Measurements from ENCODE around the gene CD3E. TPM values are rescaled to one million over a fixed set of nuclear protein-coding genes. Genes with fewer than 3 reads are reported as not detected.

Gene CD3E
- total and polyA plus RNA-seq, 2 donors (not counting 3 experiments of a cell fraction or from before 2014, with no cell fraction given) = not detected

DNA sequence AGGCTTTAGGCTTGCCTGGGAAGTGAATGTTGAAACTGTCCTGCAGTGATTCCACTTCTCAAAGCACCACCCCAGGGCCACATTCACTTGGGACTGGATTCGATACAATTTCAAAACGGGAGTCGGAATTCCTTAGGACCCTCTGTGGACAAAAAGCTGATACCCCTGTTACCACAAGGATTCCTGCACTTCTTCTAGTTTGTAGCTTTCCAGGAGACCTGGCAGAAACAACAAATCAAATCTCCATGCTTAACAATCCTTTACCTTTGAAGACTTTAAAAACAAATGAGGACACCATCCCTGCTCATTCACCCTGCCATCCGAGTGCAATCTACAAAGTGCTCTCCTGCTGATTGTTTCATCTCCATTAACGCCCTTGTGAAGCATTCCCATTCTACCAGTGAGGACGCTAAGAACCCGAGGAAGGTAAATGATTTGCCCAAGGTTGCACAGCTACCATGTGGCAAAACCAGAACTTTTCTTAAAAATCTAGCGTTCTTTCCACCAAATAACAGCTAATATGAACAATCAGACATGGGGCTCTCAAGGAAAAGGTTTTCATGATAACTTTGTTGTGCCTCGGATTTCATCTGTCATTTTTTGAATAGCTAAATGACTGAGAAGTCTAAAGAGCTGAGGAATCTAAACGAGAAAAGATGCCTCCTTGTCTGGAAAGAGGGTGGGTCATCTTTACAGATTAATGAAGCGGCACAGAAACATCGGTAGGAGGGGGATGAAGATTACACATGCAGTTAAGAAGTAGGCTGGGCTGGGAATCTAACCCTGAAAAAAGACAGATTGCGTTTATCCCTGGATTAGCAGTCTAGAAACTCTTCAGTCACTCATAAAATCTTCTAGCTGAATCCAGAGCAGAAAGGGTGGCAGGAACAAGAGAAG, 39.7 kb upstream of the CD3E start:
- no peaks in the 10 kb centered on the region for H4K20me1 ChIP-seq (replicated peaks; ENCODE audit: control insufficient read depth, extremely low read depth, insufficient read depth, low read length)
- TF ChIP-seq GATA2 (IDR thresholded peaks at IDR 0.05; ENCODE audit: insufficient read depth, insufficient read length, low read depth, low read length) = no peak
- TF ChIP-seq FOS (IDR thresholded peaks at IDR 0.05; ENCODE audit: borderline replicate concordance, insufficient read depth, low read length) = no peak
- TF ChIP-seq, protein P1, sequence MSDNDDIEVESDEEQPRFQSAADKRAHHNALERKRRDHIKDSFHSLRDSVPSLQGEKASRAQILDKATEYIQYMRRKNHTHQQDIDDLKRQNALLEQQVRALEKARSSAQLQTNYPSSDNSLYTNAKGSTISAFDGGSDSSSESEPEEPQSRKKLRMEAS (IDR thresholded peaks at IDR 0.05; ENCODE audit: insufficient read depth, insufficient read length) = no peak
- no peak for TF ChIP-seq MYC (IDR thresholded peaks at IDR 0.05; ENCODE audit: low read depth, low read length)
- no peak for TF ChIP-seq EZH2 (IDR thresholded peaks at IDR 0.05; ENCODE audit: borderline replicate concordance, low read depth, low read length, severe bottlenecking)
- no peak for TF ChIP-seq POLR2A (IDR thresholded peaks at IDR 0.05; ENCODE audit: low read depth, low read length)
- TF ChIP-seq POLR2AphosphoS5 (IDR thresholded peaks at IDR 0.05; ENCODE audit: insufficient read depth, low read depth, low read length) = no peak
- TF ChIP-seq, protein P2, sequence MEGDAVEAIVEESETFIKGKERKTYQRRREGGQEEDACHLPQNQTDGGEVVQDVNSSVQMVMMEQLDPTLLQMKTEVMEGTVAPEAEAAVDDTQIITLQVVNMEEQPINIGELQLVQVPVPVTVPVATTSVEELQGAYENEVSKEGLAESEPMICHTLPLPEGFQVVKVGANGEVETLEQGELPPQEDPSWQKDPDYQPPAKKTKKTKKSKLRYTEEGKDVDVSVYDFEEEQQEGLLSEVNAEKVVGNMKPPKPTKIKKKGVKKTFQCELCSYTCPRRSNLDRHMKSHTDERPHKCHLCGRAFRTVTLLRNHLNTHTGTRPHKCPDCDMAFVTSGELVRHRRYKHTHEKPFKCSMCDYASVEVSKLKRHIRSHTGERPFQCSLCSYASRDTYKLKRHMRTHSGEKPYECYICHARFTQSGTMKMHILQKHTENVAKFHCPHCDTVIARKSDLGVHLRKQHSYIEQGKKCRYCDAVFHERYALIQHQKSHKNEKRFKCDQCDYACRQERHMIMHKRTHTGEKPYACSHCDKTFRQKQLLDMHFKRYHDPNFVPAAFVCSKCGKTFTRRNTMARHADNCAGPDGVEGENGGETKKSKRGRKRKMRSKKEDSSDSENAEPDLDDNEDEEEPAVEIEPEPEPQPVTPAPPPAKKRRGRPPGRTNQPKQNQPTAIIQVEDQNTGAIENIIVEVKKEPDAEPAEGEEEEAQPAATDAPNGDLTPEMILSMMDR (IDR thresholded peaks at IDR 0.05; ENCODE audit: extremely low read depth in 1 of 2, insufficient read depth in 1 of 2, low read depth in 1 of 2, low read length in 2 of 2) = no peak
- no peak for TF ChIP-seq JUN (IDR thresholded peaks at IDR 0.05; ENCODE audit: borderline replicate concordance, insufficient read depth, insufficient read length, low read depth)
- H3K27me3 ChIP-seq (ENCODE audit: control insufficient read depth in 2 of 2, insufficient read depth in 2 of 2, low read length in 2 of 2) = no peaks in the 10 kb centered on the region
- H2AFZ ChIP-seq (ENCODE audit: low read depth, low read length) = peak overlapping the region; percentile 90
- peak overlapping the region; percentile 94 for H3K4me2 ChIP-seq (ENCODE audit: insufficient read depth, low read length)
- CTCF ChIA-PET = interaction anchor here (1.1 to 8.6 kb wide), 21 partner anchors 9 to 93 kb away, joined by 3 to 104 read pairs (median 4); partner anchors contain the start of gene MPZL3
- FAIRE-seq = no peak
- peak; percentile 44 for DNase-seq (ENCODE audit: low read depth, low spot score)
- POLR2A ChIA-PET = interaction anchor here (0.6 to 2.9 kb wide), 3 partner anchors 10 to 66 kb away, joined by 3 to 12 read pairs (median 7); no protein-coding TSS in a partner anchor
- no peaks in the 10 kb centered on the region for H3K79me2 ChIP-seq (ENCODE audit: control insufficient read depth, insufficient read depth, low read length)
- dilution Hi-C loops (cut with MboI; ENCODE audit: extremely low pct_ligation_motif_present, low sequenced_read_pairs) (no loop called here), intact Hi-C loops (cut with micrococcal nuclease) (loop anchor here (1.0 to 2.0 kb wide), 4 partner anchors 10 to 58 kb away; no protein-coding TSS in a partner anchor)
- H3K36me3 ChIP-seq (ENCODE audit: control insufficient read depth in 2 of 2, extremely low read depth in 1 of 2, insufficient read depth in 2 of 2, low read length in 2 of 2) = peaks cover 0 to 2% of the 10 kb centered on the region in 2 experiments
- no peaks in the 10 kb centered on the region for H3K9me1 ChIP-seq (replicated peaks; ENCODE audit: control insufficient read depth, extremely low read depth, insufficient read depth, low read length)
- peak overlapping the region; percentile 58 for H3K9ac ChIP-seq (replicated peaks; ENCODE audit: extremely low read depth, insufficient read depth, low read length)
- H3K4me1 ChIP-seq (ENCODE audit: control insufficient read depth, extremely low read depth, insufficient read depth, low read length) = peaks cover 51% of the 10 kb centered on the region
- BruUV-seq (replicated peaks) = TSS peak; percentile 88
- no peaks in the 10 kb centered on the region for H3K9me3 ChIP-seq (replicated peaks; ENCODE audit: control insufficient read depth, insufficient read depth, low read length)
- peak overlapping the region; percentile 13 to 69 (median 44) for H3K4me3 ChIP-seq (replicated peaks in 1 of 3; ENCODE audit: insufficient read depth in 1 of 3, low read depth in 1 of 3, low read length in 3 of 3)
- H3K27ac ChIP-seq (ENCODE audit: insufficient read depth, low read depth, low read length) = peak overlapping the region; percentile 4
